A549 (cell line): Measurements from ENCODE around the gene SLC7A6OS. TPM values are rescaled to one million over a fixed set of nuclear protein-coding genes. Genes with fewer than 3 reads are reported as not detected.

ENCODE experiments used
- ATAC-seq, 2 experiments: fragments of 200-7000 bp in 1 of 2; fragments of >200 bp in 1 of 2; cut with Nextera tagmentation in 1 of 2; cut with Tn5 transposase in 1 of 2; 3 replicates each; pipeline versions ENCODE4 v1.8.0 to v1.9.1; 2018 to 2020; ENCODE audit warnings: mild to moderate bottlenecking in 1 of 2, moderate library complexity in 1 of 2
- CTCF ChIA-PET: fragments of 300-600 bp; sonication (Branson Sonifier 250); formaldehyde crosslinking; extraction: SDS; loops from one replicate; lab custom pipeline; 2021; ENCODE audit warnings: antibody characterized with exemption, inconsistent platforms; lab: Yijun Ruan, JAX
- POLR2A ChIA-PET: fragments of 350-600 bp; formaldehyde crosslinking; extraction: SDS; loops from one replicate; lab custom pipeline; 2021; ENCODE audit warnings: antibody characterized with exemption, inconsistent platforms; lab: Yijun Ruan, JAX
- DNase-seq, 2 experiments: peaks; one replicate each; pipeline versions ENCODE4 v3.0.0 to v3.0.0-alpha.2; 2011 to 2016; ENCODE audit warnings: low read depth in 1 of 2, low spot score in 1 of 2
- FAIRE-seq: peaks from 2 replicates; lab custom pipeline; 2011; peaks lifted over from hg19 to GRCh38; lab: Jason Lieb, UNC
- H3K27ac ChIP-seq, 2 experiments: fragments of >200 bp; sonication (Bioruptor Twin); formaldehyde crosslinking; 3 replicates each; pipeline ENCODE4 v1.5.1; 2016 to 2017
- H3K4me1 ChIP-seq: fragments of >200 bp; sonication (Bioruptor Twin); formaldehyde crosslinking; 3 replicates; pipeline ENCODE4 v1.6.1; 2016
- H3K4me2 ChIP-seq: fragments of >200 bp; sonication (Bioruptor Twin); formaldehyde crosslinking; 3 replicates; pipeline ENCODE4 v1.6.1; 2016
- H3K4me3 ChIP-seq: fragments of >200 bp; sonication (Bioruptor Twin); formaldehyde crosslinking; 3 replicates; pipeline ENCODE4 v1.5.1; 2016
- H3K9me3 ChIP-seq: fragments of >200 bp; sonication (Bioruptor Twin); formaldehyde crosslinking; 3 replicates; pipeline ENCODE4 v1.6.1; 2016
- EHMT2 ChIP-seq: fragments of 200-600 bp; sonication (generic); IDR thresholded peaks from 2 replicates; pipeline ENCODE4 v1.6.1; 2016; ENCODE audit warnings: antibody characterized with exemption, low read depth, mild to moderate bottlenecking, moderate library complexity
- FOXS1 ChIP-seq: fragments of 250-450 bp; sonication (Bioruptor Pico); IDR thresholded peaks from 2 replicates; pipeline ENCODE4 v1.5.0; 2020; ENCODE audit warnings: mild to moderate bottlenecking, moderate library complexity
- HDAC2 ChIP-seq: fragments of 200-600 bp; sonication (generic); IDR thresholded peaks from 2 replicates; pipeline ENCODE4 v1.6.1; 2016
- HOXA7 ChIP-seq: fragments of 250-450 bp; sonication (Bioruptor Pico); IDR thresholded peaks from 2 replicates; pipeline ENCODE4 v1.5.0; 2020; ENCODE audit warnings: mild to moderate bottlenecking, moderate library complexity
- HOXB5 ChIP-seq: fragments of 250-450 bp; sonication (Bioruptor Pico); IDR thresholded peaks from 2 replicates; pipeline ENCODE4 v1.5.0; 2020; ENCODE audit warnings: mild to moderate bottlenecking, moderate library complexity
- JUN ChIP-seq, 2 experiments: fragments of >200 bp; sonication (Bioruptor Twin); formaldehyde crosslinking; IDR thresholded peaks; 2 replicates in 1 of 2; 3 replicates in 1 of 2; pipeline ENCODE4 v1.6.1; 2016 to 2017
- JUNB ChIP-seq: fragments of >200 bp; sonication (Bioruptor Twin); formaldehyde crosslinking; IDR thresholded peaks from 2 replicates; pipeline ENCODE4 v1.6.1; 2016
- MAFK ChIP-seq: fragments of 450-650 bp; IDR thresholded peaks from 2 replicates; pipeline ENCODE4 v1.6.1; 2014; ENCODE audit not compliant: partially characterized antibody
- MAZ ChIP-seq: fragments of 150-350 bp; IDR thresholded peaks from 2 replicates; pipeline ENCODE4 v1.6.1; 2014; ENCODE audit warnings: antibody characterized with exemption, low read depth, low read length, borderline replicate concordance
- MYC ChIP-seq: IDR thresholded peaks from 2 replicates; pipeline ENCODE4 v1.6.1; 2012; ENCODE audit warnings: mild to moderate bottlenecking, inconsistent platforms, low read length, improper control_type of control experiment, borderline replicate concordance
- NFE2L2 ChIP-seq: fragments of 150-350 bp; conservative IDR thresholded peaks from 2 replicates; pipeline ENCODE4 v1.6.1; 2014; ENCODE audit warnings: low read length
- NPAS2 ChIP-seq: fragments of 250-450 bp; sonication (Bioruptor Pico); IDR thresholded peaks from 2 replicates; pipeline ENCODE4 v1.8.0; 2022; ENCODE audit warnings: mild to moderate bottlenecking, moderate library complexity, borderline replicate concordance
- POLR2A ChIP-seq: IDR thresholded peaks from 2 replicates; pipeline ENCODE4 v1.6.1; 2012; ENCODE audit warnings: mild to moderate bottlenecking, low read length
- RAD21 ChIP-seq, 2 experiments: fragments of >200 bp in 1 of 2; sonication (Bioruptor Twin) in 1 of 2; formaldehyde crosslinking in 1 of 2; IDR thresholded peaks in 1 of 2; conservative IDR thresholded peaks in 1 of 2; 2 replicates in 1 of 2; 3 replicates in 1 of 2; pipeline ENCODE4 v1.6.1; 2012 to 2018; ENCODE audit warnings: inconsistent platforms in 1 of 2
- RARB ChIP-seq: fragments of 250-450 bp; sonication (Bioruptor Pico); IDR thresholded peaks from 2 replicates; pipeline ENCODE4 v1.8.0; 2021; ENCODE audit warnings: mild to moderate bottlenecking, moderate library complexity
- SREBF2 ChIP-seq: fragments of 450-650 bp; IDR thresholded peaks from 2 replicates; pipeline ENCODE4 v1.6.1; 2014; ENCODE audit warnings: mild to moderate bottlenecking, moderate library complexity
- TP53 ChIP-seq: fragments of 250-450 bp; sonication (Bioruptor Pico); IDR thresholded peaks from 2 replicates; pipeline ENCODE4 v1.5.0; 2021; ENCODE audit warnings: mild to moderate bottlenecking, moderate library complexity
- ZC3H11A ChIP-seq: fragments of 450-650 bp; IDR thresholded peaks from 2 replicates; pipeline ENCODE4 v1.6.1; 2014; ENCODE audit warnings: antibody characterized with exemption, mild to moderate bottlenecking
- WGBS: methylation state at CpG from one replicate; pipeline ENCODE4 v1.1.6; 2017; ENCODE audit errors: missing lambda C conversion rate; 5-methylcytosine and 5-hydroxymethylcytosine counted together
- polyA plus RNA-seq, 4 experiments: library from polyadenylated mRNA; depleted of rRNA in 3 of 4; stranded (reverse); fragments of >200 nt; fragmentation: RNase III in 1 of 4; extraction: RNeasy Plus Mini Kit Qiagen cat#74134 plus additional on column Dnase treatment in 1 of 4; gene quantifications; 2 replicates in 3 of 4; 3 replicates in 1 of 4; pipeline ENCODE4 v1.2.3, GENCODE V29; 2011 to 2017
- TF ChIP-seq, protein P1 (sequence below): fragments of >200 bp; sonication (Bioruptor Twin); formaldehyde crosslinking; IDR thresholded peaks from 3 replicates; pipeline ENCODE4 v1.5.1; 2016
- TF ChIP-seq, protein P2 (sequence below): IDR thresholded peaks from 2 replicates; pipeline ENCODE4 v1.6.1; 2012
- TF ChIP-seq, protein P3 (sequence below): fragments of 250-450 bp; sonication (Bioruptor Pico); IDR thresholded peaks from 2 replicates; pipeline ENCODE4 v1.5.0; 2020; ENCODE audit warnings: low read depth, mild to moderate bottlenecking, moderate library complexity
- TF ChIP-seq, protein P4 (sequence below): fragments of 200-600 bp; sonication (generic); IDR thresholded peaks from 2 replicates; pipeline ENCODE4 v1.6.1; 2016; ENCODE audit warnings: antibody characterized with exemption, mild to moderate bottlenecking, moderate library complexity
- TF ChIP-seq, protein P5 (sequence below): IDR thresholded peaks from 2 replicates; pipeline ENCODE4 v1.6.1; 2012
- TF ChIP-seq, protein P6 (sequence below): fragments of 450-650 bp; IDR thresholded peaks from 2 replicates; pipeline ENCODE4 v1.6.1; 2014; ENCODE audit warnings: antibody characterized with exemption

SLC7A6OS gene
- polyA plus RNA-seq, 2 of the 4 experiments (the other 2 are of a cell fraction) = 10.4 to 11.9 TPM

DNA sequence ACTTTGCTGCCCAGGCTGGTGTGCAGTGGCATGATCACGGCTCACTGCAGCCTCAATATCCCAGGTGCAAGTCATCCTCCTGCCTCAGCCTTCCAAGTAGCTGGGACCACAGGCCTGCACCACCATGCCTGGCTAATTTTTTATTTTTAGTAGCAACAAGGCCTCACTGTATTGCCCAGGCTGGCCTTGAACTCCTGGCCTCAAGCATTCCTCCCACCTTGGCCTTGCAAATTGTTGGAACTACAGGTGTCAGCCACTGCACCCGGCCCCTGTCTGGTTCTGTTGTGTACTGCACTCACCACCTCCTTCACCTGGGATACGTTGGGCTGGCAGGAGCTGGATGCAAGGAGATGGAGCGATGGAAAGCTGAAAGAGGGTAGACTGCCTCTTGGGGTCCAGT, 57.0 kb downstream of the SLC7A6OS start:
- ATAC-seq = no peak
- Histone ChIP-seq H3K4me1 (peaks cover 16% of the 10 kb centered on the region), H3K9me3 (no peaks in the 10 kb centered on the region), H3K4me3 (no peak overlapping the region), H3K4me2 (no peak overlapping the region), H3K27ac (no peak overlapping the region)
- FAIRE-seq = no peak
- ChIA-PET CTCF (interaction anchor here (1.0 to 9.0 kb wide), 3 partner anchors 8 to 75 kb away, joined by 5 to 124 read pairs (median 7); partner anchors contain the start of gene SLC7A6), POLR2A (interaction anchor here (0.6 to 1.5 kb wide), 2 partner anchors 10 to 57 kb away, joined by 3 to 5 read pairs; partner anchors contain the start of genes PRMT7, SLC7A6 and SLC7A6OS)
- TF ChIP-seq MYC (no peak), ZC3H11A (no peak), POLR2A (no peak), TP53 (no peak), FOXS1 (CRISPR knock-in tag) (no peak), HOXA7 (no peak), NPAS2 (CRISPR knock-in tag) (no peak)
- TF ChIP-seq, protein P1, sequence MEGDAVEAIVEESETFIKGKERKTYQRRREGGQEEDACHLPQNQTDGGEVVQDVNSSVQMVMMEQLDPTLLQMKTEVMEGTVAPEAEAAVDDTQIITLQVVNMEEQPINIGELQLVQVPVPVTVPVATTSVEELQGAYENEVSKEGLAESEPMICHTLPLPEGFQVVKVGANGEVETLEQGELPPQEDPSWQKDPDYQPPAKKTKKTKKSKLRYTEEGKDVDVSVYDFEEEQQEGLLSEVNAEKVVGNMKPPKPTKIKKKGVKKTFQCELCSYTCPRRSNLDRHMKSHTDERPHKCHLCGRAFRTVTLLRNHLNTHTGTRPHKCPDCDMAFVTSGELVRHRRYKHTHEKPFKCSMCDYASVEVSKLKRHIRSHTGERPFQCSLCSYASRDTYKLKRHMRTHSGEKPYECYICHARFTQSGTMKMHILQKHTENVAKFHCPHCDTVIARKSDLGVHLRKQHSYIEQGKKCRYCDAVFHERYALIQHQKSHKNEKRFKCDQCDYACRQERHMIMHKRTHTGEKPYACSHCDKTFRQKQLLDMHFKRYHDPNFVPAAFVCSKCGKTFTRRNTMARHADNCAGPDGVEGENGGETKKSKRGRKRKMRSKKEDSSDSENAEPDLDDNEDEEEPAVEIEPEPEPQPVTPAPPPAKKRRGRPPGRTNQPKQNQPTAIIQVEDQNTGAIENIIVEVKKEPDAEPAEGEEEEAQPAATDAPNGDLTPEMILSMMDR = no peak
- TF ChIP-seq, protein P2, sequence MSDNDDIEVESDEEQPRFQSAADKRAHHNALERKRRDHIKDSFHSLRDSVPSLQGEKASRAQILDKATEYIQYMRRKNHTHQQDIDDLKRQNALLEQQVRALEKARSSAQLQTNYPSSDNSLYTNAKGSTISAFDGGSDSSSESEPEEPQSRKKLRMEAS = no peak
- TF ChIP-seq, protein P3, sequence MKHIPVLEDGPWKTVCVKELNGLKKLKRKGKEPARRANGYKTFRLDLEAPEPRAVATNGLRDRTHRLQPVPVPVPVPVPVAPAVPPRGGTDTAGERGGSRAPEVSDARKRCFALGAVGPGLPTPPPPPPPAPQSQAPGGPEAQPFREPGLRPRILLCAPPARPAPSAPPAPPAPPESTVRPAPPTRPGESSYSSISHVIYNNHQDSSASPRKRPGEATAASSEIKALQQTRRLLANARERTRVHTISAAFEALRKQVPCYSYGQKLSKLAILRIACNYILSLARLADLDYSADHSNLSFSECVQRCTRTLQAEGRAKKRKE (CRISPR knock-in tag) = no peak
- TF ChIP-seq, protein P4, sequence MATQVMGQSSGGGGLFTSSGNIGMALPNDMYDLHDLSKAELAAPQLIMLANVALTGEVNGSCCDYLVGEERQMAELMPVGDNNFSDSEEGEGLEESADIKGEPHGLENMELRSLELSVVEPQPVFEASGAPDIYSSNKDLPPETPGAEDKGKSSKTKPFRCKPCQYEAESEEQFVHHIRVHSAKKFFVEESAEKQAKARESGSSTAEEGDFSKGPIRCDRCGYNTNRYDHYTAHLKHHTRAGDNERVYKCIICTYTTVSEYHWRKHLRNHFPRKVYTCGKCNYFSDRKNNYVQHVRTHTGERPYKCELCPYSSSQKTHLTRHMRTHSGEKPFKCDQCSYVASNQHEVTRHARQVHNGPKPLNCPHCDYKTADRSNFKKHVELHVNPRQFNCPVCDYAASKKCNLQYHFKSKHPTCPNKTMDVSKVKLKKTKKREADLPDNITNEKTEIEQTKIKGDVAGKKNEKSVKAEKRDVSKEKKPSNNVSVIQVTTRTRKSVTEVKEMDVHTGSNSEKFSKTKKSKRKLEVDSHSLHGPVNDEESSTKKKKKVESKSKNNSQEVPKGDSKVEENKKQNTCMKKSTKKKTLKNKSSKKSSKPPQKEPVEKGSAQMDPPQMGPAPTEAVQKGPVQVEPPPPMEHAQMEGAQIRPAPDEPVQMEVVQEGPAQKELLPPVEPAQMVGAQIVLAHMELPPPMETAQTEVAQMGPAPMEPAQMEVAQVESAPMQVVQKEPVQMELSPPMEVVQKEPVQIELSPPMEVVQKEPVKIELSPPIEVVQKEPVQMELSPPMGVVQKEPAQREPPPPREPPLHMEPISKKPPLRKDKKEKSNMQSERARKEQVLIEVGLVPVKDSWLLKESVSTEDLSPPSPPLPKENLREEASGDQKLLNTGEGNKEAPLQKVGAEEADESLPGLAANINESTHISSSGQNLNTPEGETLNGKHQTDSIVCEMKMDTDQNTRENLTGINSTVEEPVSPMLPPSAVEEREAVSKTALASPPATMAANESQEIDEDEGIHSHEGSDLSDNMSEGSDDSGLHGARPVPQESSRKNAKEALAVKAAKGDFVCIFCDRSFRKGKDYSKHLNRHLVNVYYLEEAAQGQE = no peak
- TF ChIP-seq, protein P5, sequence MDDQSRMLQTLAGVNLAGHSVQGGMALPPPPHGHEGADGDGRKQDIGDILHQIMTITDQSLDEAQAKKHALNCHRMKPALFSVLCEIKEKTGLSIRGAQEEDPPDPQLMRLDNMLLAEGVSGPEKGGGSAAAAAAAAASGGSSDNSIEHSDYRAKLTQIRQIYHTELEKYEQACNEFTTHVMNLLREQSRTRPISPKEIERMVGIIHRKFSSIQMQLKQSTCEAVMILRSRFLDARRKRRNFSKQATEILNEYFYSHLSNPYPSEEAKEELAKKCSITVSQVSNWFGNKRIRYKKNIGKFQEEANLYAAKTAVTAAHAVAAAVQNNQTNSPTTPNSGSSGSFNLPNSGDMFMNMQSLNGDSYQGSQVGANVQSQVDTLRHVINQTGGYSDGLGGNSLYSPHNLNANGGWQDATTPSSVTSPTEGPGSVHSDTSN = no peak
- TF ChIP-seq, protein P6, sequence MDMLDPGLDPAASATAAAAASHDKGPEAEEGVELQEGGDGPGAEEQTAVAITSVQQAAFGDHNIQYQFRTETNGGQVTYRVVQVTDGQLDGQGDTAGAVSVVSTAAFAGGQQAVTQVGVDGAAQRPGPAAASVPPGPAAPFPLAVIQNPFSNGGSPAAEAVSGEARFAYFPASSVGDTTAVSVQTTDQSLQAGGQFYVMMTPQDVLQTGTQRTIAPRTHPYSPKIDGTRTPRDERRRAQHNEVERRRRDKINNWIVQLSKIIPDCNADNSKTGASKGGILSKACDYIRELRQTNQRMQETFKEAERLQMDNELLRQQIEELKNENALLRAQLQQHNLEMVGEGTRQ = no peak
- DNase-seq = no peak
- WGBS = 96% methylated on average over 4 of the region's 4 CpGs

DNA sequence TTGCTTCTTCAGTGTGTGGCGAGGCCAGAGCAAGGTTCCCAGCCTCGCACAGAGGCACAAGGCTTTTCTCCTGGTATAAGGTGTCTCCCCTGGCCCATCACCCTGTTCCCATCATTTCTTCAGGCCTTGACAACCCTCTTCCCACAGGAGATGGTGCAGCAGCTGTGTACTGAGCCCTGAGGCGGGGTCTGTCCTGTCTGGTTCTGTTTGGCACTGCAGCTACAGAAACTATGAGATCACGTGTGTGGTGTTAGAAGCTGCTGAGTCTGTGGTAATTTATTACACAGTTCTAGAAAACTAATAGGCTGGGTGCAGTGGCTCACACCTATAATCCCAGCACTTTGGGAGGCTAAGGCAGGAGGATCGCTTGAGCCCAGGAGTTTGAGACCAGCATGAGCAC, 58.4 kb downstream of the SLC7A6OS start:
- 78% methylated on average over 5 of the region's 5 CpGs for WGBS
- ATAC-seq = no peak
- no peak for DNase-seq
- no peak for FAIRE-seq
- H3K4me1 ChIP-seq = peaks cover 3% of the 10 kb centered on the region
- H3K9me3 ChIP-seq = no peaks in the 10 kb centered on the region
- H3K4me3 ChIP-seq = no peak overlapping the region
- no peak overlapping the region for H3K4me2 ChIP-seq
- no peak for TF ChIP-seq JUN (IDR thresholded peaks at IDR 0.05)
- TF ChIP-seq HOXA7 = no peak
- no peak for TF ChIP-seq NFE2L2
- TF ChIP-seq RAD21 (conservative IDR thresholded peaks at IDR 0.05 in 1 of 2, IDR thresholded peaks at IDR 0.05 in 1 of 2) = no peak
- no peak for TF ChIP-seq EHMT2
- TF ChIP-seq HOXB5 (CRISPR knock-in tag) = no peak
- TF ChIP-seq MAZ = no peak
- TF ChIP-seq MAFK = no peak
- TF ChIP-seq HDAC2 = no peak
- TF ChIP-seq, protein P2 = no peak
- TF ChIP-seq, protein P5 = no peak
- no peak for TF ChIP-seq SREBF2
- no peak for TF ChIP-seq JUNB
- no peak for TF ChIP-seq RARB
- ChIA-PET CTCF (interaction anchor here (0.6 to 9.0 kb wide), 5 partner anchors 9 to 76 kb away, joined by 3 to 124 read pairs (median 7); partner anchors contain the start of gene SLC7A6), POLR2A (interaction anchor here (1.1 to 1.4 kb wide), 2 partner anchors 11 to 15 kb away, joined by 3 to 4 read pairs; no protein-coding TSS in a partner anchor)
- no peak overlapping the region for H3K27ac ChIP-seq
